Measurements from ENCODE around the gene PRDM2.
A peak's percentile ranks its signal among the peaks of the same experiment; 100 is the strongest.

PRDM2 gene

GRCh38 chr1:13775916-13776315 is 75.9 kb downstream of the PRDM2 start:
- H3K36me3 Mint-ChIP-seq, result no peaks in the 10 kb centered on the region
- H3K4me1 Mint-ChIP-seq (ENCODE audit: low read depth), result peaks cover 21% of the 10 kb centered on the region
- H3K9me3 Mint-ChIP-seq (ENCODE audit: low read depth), result no peaks in the 10 kb centered on the region
- no peak overlapping the region for H3K27ac Mint-ChIP-seq
- no peaks in the 10 kb centered on the region for H3K27me3 Mint-ChIP-seq
- H3K4me3 Mint-ChIP-seq, result no peak overlapping the region

GRCh38 chr1:13778431-13778830 is 78.4 kb downstream of the PRDM2 start:
- peaks cover 32% of the 10 kb centered on the region for H3K4me1 Mint-ChIP-seq (ENCODE audit: low read depth)
- no peaks in the 10 kb centered on the region for H3K9me3 Mint-ChIP-seq (ENCODE audit: low read depth)
- no peak overlapping the region for H3K27ac Mint-ChIP-seq
- H3K4me3 Mint-ChIP-seq, result no peak overlapping the region
- H3K27me3 Mint-ChIP-seq, result no peaks in the 10 kb centered on the region
- peaks cover 3% of the 10 kb centered on the region for H3K36me3 Mint-ChIP-seq

- Mint-ChIP-seq H3K27ac (no peak overlapping the region), H3K4me3 (no peak overlapping the region), H3K36me3 (peaks cover 3% of the 10 kb centered on the region), H3K4me1 (ENCODE audit: low read depth) (peaks cover 45% of the 10 kb centered on the region), H3K27me3 (no peaks in the 10 kb centered on the region), H3K9me3 (ENCODE audit: low read depth) (no peaks in the 10 kb centered on the region)
These were observed 79.9 kb downstream of the PRDM2 start for GRCh38 chr1:13779930-13780329.

GRCh38 chr1:13780780-13781179 is 80.8 kb downstream of the PRDM2 start:
- no peak overlapping the region for H3K4me3 Mint-ChIP-seq
- H3K27ac Mint-ChIP-seq, result no peak overlapping the region
- H3K36me3 Mint-ChIP-seq, result peaks cover 3% of the 10 kb centered on the region
- no peaks in the 10 kb centered on the region for H3K27me3 Mint-ChIP-seq
- peaks cover 45% of the 10 kb centered on the region for H3K4me1 Mint-ChIP-seq (ENCODE audit: low read depth)
- no peaks in the 10 kb centered on the region for H3K9me3 Mint-ChIP-seq (ENCODE audit: low read depth)

DNA sequence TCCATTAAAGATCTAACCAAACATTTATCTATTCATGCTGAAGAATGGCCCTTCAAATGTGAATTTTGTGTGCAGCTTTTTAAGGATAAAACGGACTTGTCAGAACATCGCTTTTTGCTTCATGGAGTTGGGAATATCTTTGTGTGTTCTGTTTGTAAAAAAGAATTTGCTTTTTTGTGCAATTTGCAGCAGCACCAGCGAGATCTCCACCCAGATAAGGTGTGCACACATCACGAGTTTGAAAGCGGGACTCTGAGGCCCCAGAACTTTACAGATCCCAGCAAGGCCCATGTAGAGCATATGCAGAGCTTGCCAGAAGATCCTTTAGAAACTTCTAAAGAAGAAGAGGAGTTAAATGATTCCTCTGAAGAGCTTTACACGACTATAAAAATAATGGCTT is 81.2 kb downstream of the PRDM2 start:
- Mint-ChIP-seq H3K4me3 (no peak overlapping the region), H3K36me3 (peaks cover 4% of the 10 kb centered on the region), H3K27ac (peak overlapping the region; percentile 64), H3K9me3 (ENCODE audit: low read depth) (no peaks in the 10 kb centered on the region), H3K27me3 (no peaks in the 10 kb centered on the region), H3K4me1 (ENCODE audit: low read depth) (peaks cover 47% of the 10 kb centered on the region)

DNA sequence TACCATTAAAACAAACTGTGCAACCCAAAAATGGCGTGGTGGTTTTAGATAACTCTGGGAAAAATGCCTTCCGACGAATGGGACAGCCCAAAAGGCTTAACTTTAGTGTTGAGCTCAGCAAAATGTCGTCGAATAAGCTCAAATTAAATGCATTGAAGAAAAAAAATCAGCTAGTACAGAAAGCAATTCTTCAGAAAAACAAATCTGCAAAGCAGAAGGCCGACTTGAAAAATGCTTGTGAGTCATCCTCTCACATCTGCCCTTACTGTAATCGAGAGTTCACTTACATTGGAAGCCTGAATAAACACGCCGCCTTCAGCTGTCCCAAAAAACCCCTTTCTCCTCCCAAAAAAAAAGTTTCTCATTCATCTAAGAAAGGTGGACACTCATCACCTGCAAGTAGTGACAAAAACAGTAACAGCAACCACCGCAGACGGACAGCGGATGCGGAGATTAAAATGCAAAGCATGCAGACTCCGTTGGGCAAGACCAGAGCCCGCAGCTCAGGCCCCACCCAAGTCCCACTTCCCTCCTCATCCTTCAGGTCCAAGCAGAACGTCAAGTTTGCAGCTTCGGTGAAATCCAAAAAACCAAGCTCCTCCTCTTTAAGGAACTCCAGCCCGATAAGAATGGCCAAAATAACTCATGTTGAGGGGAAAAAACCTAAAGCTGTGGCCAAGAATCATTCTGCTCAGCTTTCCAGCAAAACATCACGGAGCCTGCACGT is 82.1 kb downstream of the PRDM2 start:
- Mint-ChIP-seq H3K9me3 (ENCODE audit: low read depth) (no peaks in the 10 kb centered on the region), H3K27ac (peak overlapping the region; percentile 34), H3K27me3 (no peaks in the 10 kb centered on the region), H3K36me3 (peaks cover 5% of the 10 kb centered on the region), H3K4me1 (ENCODE audit: low read depth) (peaks cover 52% of the 10 kb centered on the region), H3K4me3 (no peak overlapping the region)

DNA sequence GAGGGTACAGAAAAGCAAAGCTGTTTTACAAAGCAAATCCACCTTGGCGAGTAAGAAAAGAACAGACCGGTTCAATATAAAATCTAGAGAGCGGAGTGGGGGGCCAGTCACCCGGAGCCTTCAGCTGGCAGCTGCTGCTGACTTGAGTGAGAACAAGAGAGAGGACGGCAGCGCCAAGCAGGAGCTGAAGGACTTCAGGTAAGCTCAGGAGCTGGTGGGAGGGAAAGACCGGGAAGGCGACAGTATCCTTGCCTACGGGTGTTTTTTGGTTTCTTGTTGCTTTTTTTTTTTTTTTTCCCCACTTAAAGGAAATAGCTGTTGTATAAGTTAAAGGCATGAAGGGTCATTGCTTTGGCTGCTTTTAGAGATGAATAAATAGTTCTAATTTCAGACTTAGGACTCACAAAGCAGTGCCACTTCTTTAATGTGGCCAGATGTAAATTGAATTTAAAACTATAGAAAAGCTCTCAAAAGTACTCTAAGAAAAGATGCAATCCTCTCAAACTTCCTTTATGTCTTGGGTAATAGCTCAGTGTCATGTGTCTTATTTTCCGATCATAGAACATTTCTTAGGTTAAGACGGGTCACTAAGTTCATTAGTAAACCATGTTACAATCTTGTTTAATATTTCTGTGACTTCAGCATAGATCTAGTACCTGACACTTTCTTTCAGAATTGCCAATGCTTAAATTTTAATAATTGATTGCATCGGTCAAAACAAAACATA is 82.8 kb downstream of the PRDM2 start:
- peaks cover 57% of the 10 kb centered on the region for H3K4me1 Mint-ChIP-seq (ENCODE audit: low read depth)
- H3K9me3 Mint-ChIP-seq (ENCODE audit: low read depth), result no peaks in the 10 kb centered on the region
- H3K4me3 Mint-ChIP-seq, result no peak overlapping the region
- peak overlapping the region; percentile 61 for H3K27ac Mint-ChIP-seq
- no peaks in the 10 kb centered on the region for H3K27me3 Mint-ChIP-seq
- H3K36me3 Mint-ChIP-seq, result peaks cover 5% of the 10 kb centered on the region

- peak overlapping the region; percentile 34 for H3K27ac Mint-ChIP-seq
- H3K36me3 Mint-ChIP-seq, result peaks cover 5% of the 10 kb centered on the region
These were observed 83.6 kb downstream of the PRDM2 start for GRCh38 chr1:13783551-13783950.

DNA sequence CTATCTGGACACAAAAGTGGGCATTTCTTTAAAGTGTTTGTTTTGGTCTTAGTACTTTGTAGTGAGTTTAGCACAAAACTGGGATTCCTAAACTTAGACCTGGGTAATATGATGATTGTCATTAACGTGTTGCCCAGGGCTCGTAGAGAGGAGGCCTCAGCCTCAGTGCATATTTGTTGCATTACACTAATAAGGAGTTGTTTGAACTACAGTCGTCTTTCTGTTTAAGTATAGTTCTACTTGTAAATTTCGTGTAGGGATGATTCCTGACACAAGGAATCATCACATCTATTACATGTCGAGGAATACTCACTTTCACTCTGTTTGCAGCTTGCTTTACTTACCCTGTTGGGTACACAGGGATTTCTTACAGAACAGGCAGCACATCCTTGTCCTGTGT is 85.0 kb downstream of the PRDM2 start:
- Mint-ChIP-seq H3K27ac (peak overlapping the region; percentile 16), H3K9me3 (ENCODE audit: low read depth) (no peaks in the 10 kb centered on the region), H3K36me3 (peaks cover 5% of the 10 kb centered on the region), H3K4me3 (no peak overlapping the region), H3K4me1 (ENCODE audit: low read depth) (peaks cover 73% of the 10 kb centered on the region), H3K27me3 (no peaks in the 10 kb centered on the region)

More at GRCh38 chr1:13783551-13783950, 83.6 kb downstream of the PRDM2 start:
- H3K4me1 Mint-ChIP-seq (ENCODE audit: low read depth), result peaks cover 62% of the 10 kb centered on the region
- no peak overlapping the region for H3K4me3 Mint-ChIP-seq
- no peaks in the 10 kb centered on the region for H3K27me3 Mint-ChIP-seq
- H3K9me3 Mint-ChIP-seq (ENCODE audit: low read depth), result no peaks in the 10 kb centered on the region

GRCh38 chr1:13786541-13786940 is 86.6 kb downstream of the PRDM2 start:
- no peak overlapping the region for H3K27ac Mint-ChIP-seq

GRCh38 chr1:13788795-13789194 is 88.8 kb downstream of the PRDM2 start:
- Mint-ChIP-seq H3K27me3 (no peaks in the 10 kb centered on the region), H3K9me3 (ENCODE audit: low read depth) (no peaks in the 10 kb centered on the region), H3K36me3 (peaks cover 8% of the 10 kb centered on the region), H3K4me3 (no peak overlapping the region), H3K4me1 (ENCODE audit: low read depth) (peaks cover 69% of the 10 kb centered on the region), H3K27ac (peak overlapping the region; percentile 22)

More at GRCh38 chr1:13786541-13786940, 86.6 kb downstream of the PRDM2 start:
- Mint-ChIP-seq H3K27me3 (no peaks in the 10 kb centered on the region), H3K36me3 (peaks cover 5% of the 10 kb centered on the region), H3K9me3 (ENCODE audit: low read depth) (no peaks in the 10 kb centered on the region), H3K4me3 (no peak overlapping the region), H3K4me1 (ENCODE audit: low read depth) (peaks cover 76% of the 10 kb centered on the region)

- Mint-ChIP-seq H3K27ac (peak overlapping the region; percentile 87), H3K36me3 (peaks cover 8% of the 10 kb centered on the region)
These were observed 90.5 kb downstream of the PRDM2 start for GRCh38 chr1:13790290-13791030.

GRCh38 chr1:13792419-13792818 is 92.4 kb downstream of the PRDM2 start:
- no peaks in the 10 kb centered on the region for H3K27me3 Mint-ChIP-seq
- peaks cover 10% of the 10 kb centered on the region for H3K36me3 Mint-ChIP-seq
- H3K4me1 Mint-ChIP-seq (ENCODE audit: low read depth), result peaks cover 79% of the 10 kb centered on the region
- peak overlapping the region; percentile 46 for H3K27ac Mint-ChIP-seq
- no peak overlapping the region for H3K4me3 Mint-ChIP-seq
- no peaks in the 10 kb centered on the region for H3K9me3 Mint-ChIP-seq (ENCODE audit: low read depth)

More at GRCh38 chr1:13790290-13791030, 90.5 kb downstream of the PRDM2 start:
- Mint-ChIP-seq H3K4me3 (no peak overlapping the region), H3K9me3 (ENCODE audit: low read depth) (no peaks in the 10 kb centered on the region), H3K4me1 (ENCODE audit: low read depth) (peaks cover 73% of the 10 kb centered on the region), H3K27me3 (no peaks in the 10 kb centered on the region)

DNA sequence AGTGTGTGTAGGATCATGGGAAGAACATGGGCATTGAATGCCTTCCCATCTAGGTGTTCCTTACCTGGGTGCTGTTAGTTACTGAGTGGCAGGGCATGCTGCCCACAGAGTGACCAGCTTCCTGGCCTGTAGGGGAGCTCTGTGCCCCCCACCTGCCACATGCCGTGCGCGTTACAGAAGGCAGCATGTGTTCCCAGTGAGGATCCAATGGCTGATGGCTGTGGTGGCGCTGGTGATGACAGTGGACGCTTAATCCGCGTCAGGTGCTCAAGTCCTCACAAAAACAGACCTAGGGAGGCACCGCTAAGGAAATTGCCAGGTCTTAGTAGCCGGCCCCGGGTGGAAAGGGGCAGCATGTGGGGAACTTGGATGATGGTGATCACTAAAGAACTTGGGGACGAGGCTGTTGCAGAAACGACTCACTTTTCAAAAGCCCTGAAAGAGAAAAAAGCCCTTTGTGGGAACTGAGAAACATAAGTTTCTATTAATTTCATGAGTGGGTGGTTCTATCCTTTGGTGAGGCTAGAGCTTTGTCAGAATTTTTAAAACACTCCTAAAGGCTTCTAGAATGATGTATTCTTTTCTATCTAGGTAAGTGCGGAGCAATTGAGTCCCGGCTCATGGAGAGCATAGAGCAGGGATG is 93.2 kb downstream of the PRDM2 start:
- Mint-ChIP-seq H3K36me3 (peaks cover 10% of the 10 kb centered on the region), H3K27ac (peak overlapping the region; percentile 75), H3K4me3 (no peak overlapping the region), H3K9me3 (ENCODE audit: low read depth) (no peaks in the 10 kb centered on the region), H3K4me1 (ENCODE audit: low read depth) (peaks cover 80% of the 10 kb centered on the region), H3K27me3 (no peaks in the 10 kb centered on the region)

Measured in activated naive CD8-positive, alpha-beta T cell (primary cell).